Stimulated activated CD8-positive, alpha-beta memory T cell treated with anti-CD3 and anti-CD28 coated beads, Interleukin-12 subunit alpha, Interleukin-12 subunit beta, amount 100 ng/mL, for 1 hour (primary cell): Measurements from ENCODE around the gene VAV3.
"Not testable (repeated sequence)": the region's sequence is repeated elsewhere in the genome, so short reads cannot be mapped to it uniquely, and the experiment has no call there.

Source experiments
- DNase-seq: peaks from one replicate; pipeline ENCODE4 v3.0.0-alpha.2; 2020; ENCODE audit warnings: low read depth

VAV3 gene

GRCh38 chr1:107680579-107680985 is 284.4 kb downstream of the VAV3 start:
- no peak for DNase-seq

GRCh38 chr1:107679411-107679953 is 285.5 kb downstream of the VAV3 start:
- DNase-seq = no peak

- no peak for DNase-seq
These were observed 286.0 kb downstream of the VAV3 start for GRCh38 chr1:107678993-107679392.

- DNase-seq = no peak
These were observed 287.3 kb downstream of the VAV3 start for GRCh38 chr1:107677697-107678096.

- DNase-seq = no peak
These were observed 290.5 kb downstream of the VAV3 start for GRCh38 chr1:107674486-107674885.

GRCh38 chr1:107673006-107673405 is 292.0 kb downstream of the VAV3 start:
- no peak for DNase-seq

- no peak for DNase-seq
These were observed 294.5 kb downstream of the VAV3 start for GRCh38 chr1:107670397-107671040.

- no peak for DNase-seq
These were observed 295.0 kb downstream of the VAV3 start for GRCh38 chr1:107669996-107670395.

GRCh38 chr1:107668762-107669161 is 296.2 kb downstream of the VAV3 start:
- no peak for DNase-seq

GRCh38 chr1:107666493-107666892 is 298.5 kb downstream of the VAV3 start:
- DNase-seq = no peak

GRCh38 chr1:107664982-107665925 is 299.7 kb downstream of the VAV3 start:
- no peak for DNase-seq

- no peak for DNase-seq
These were observed 302.0 kb downstream of the VAV3 start for GRCh38 chr1:107662971-107663370.

GRCh38 chr1:107661158-107661557 is 303.8 kb downstream of the VAV3 start:
- no peak for DNase-seq

- DNase-seq = no peak
These were observed 305.0 kb downstream of the VAV3 start for GRCh38 chr1:107659961-107660360.

GRCh38 chr1:107657356-107657755 is 307.6 kb downstream of the VAV3 start:
- DNase-seq = no peak

- DNase-seq = no peak
These were observed 311.2 kb downstream of the VAV3 start for GRCh38 chr1:107653765-107654164.

GRCh38 chr1:107653005-107653404 is 312.0 kb downstream of the VAV3 start:
- DNase-seq = no peak

GRCh38 chr1:107650825-107651224 is 314.2 kb downstream of the VAV3 start:
- not testable (repeated sequence) for DNase-seq

- DNase-seq = no peak
These were observed 316.0 kb downstream of the VAV3 start for GRCh38 chr1:107649023-107649422.

GRCh38 chr1:107648071-107648470 is 316.9 kb downstream of the VAV3 start:
- no peak for DNase-seq

- no peak for DNase-seq
These were observed 318.0 kb downstream of the VAV3 start for GRCh38 chr1:107647012-107647411.

- no peak for DNase-seq
These were observed 321.2 kb downstream of the VAV3 start for GRCh38 chr1:107643766-107644165.

- DNase-seq = no peak
These were observed 324.8 kb downstream of the VAV3 start for GRCh38 chr1:107640207-107640606.
